ENCODE measurements around the gene OR2H2.

DNA sequence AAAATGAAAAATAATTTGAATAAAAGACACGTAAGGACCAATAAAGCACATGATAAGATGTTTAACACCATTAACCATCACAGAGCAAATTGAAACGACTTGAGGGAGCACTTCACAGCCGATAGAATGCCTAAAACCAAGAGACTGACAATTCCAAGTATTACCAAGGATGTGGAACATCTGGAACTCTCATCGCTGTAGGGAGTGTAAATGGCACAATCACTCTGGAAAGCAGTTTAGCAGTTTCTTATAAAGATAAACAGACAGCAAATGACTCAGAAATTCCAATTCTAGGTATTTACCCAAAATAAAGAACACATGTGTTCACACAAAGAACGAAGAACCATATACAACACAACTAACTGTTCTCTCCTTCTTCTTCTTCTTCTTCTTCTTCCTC, 16.9 kb upstream of the OR2H2 start:
- TF ChIP-seq CTCF (IDR thresholded peaks at IDR 0.05) (no peak), EZH2 (IDR thresholded peaks at IDR 0.05; ENCODE audit: borderline replicate concordance, insufficient read depth, low read depth, low read length, poor library complexity, severe bottlenecking) (no peak)

Measured in B cell (primary cell).